ENCODE measurements around the gene SEL1L3.

The SEL1L3 gene

DNA sequence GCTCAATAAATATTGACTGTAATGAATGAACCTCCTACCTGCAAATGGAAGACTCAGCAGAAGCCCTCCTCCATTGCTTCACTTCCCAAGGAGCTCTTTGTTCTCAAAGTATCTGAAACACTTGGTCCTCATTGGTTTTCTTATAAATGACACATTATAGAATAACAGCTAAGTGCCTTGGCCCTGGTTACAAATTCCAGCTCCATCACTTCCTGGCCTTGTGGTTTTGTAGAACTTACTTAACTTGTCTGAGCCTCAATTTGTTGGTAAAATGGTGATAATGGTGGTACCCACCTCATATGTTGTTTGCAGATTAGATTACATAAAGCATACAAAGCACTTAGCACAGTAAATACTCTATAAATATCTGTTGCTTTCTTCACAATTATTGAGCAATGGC lies 26.0 kb upstream of the SEL1L3 start:
- no peak for TF ChIP-seq POLR2AphosphoS5 (IDR thresholded peaks at IDR 0.05; ENCODE audit: low read depth, low read length)
- no peak for TF ChIP-seq SIN3A (IDR thresholded peaks at IDR 0.05; ENCODE audit: borderline replicate concordance, insufficient read depth, low read length)
- no peak for TF ChIP-seq FOXP2 (optimal IDR thresholded peaks at IDR 0.05; ENCODE audit: borderline replicate concordance, extremely low read depth, extremely low read length, insufficient read depth)
- TF ChIP-seq REST (IDR thresholded peaks at IDR 0.05; ENCODE audit: insufficient read depth in 1 of 2, low read depth in 2 of 2, low read length in 2 of 2) = no peak
- TF ChIP-seq TAF1 (IDR thresholded peaks at IDR 0.05; ENCODE audit: borderline replicate concordance, insufficient read depth, low read length) = no peak

DNA sequence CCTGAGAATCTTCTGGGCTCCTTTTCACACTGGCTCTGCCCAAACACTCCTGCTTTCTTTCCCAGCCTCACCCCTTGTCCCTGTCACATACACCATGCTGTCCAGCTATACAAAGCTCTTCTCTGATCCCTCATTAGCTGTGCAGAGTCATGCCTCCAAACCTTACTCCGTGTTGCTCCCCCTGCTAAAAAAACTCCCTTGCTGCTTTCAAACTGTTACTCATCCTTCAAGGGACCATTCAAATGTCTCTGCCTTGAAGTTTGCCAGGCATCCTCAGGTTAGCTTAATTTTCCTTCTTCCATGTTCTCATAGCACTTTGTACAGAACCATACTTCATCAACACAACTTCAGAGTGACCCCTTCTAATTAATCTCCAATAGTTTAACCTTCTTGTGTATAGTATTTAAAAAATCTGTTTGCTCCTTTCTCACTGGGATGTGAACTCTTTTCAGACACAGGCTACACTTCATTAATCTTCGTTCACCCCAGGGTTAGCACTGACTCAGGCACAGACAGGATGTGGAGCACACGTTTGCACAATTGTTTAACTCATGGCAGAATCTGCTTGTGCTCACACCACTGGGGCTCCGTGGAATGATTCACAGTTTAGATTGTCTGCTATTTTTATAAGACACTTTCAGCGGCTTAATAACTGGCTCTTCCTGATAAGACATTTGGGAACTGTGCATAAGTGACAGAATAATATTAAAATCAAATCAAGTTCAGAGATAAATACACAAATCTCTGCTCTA lies 21.4 kb upstream of the SEL1L3 start:
- TF ChIP-seq TAF1 (IDR thresholded peaks at IDR 0.05; ENCODE audit: borderline replicate concordance, insufficient read depth, low read length) (no peak), REST (IDR thresholded peaks at IDR 0.05; ENCODE audit: insufficient read depth in 1 of 2, low read depth in 2 of 2, low read length in 2 of 2) (no peak), FOXP2 (optimal IDR thresholded peaks at IDR 0.05; ENCODE audit: borderline replicate concordance, extremely low read depth, extremely low read length, insufficient read depth) (no peak), POLR2AphosphoS5 (IDR thresholded peaks at IDR 0.05; ENCODE audit: low read depth, low read length) (no peak), SIN3A (IDR thresholded peaks at IDR 0.05; ENCODE audit: borderline replicate concordance, insufficient read depth, low read length) (no peak)

DNA sequence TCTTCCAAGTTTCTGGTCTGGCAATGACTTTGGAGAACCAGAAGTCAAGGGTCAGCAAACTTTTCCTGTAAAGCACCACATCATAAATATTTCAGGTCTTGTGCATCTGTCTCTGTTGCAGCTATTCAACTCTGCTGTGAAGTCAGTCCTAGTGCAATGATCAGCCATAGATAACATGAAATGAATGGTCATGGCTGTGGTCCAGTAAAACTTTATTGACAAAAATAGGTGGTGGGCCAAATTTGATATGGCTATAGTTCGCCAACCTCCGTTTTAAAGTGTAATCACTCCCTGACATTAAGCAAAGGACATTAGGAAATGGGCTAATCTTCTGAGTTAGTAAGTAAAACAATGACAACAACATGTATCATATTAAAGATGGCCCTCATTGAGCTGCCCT lies 20.8 kb upstream of the SEL1L3 start:
- TF ChIP-seq FOXP2 (optimal IDR thresholded peaks at IDR 0.05; ENCODE audit: borderline replicate concordance, extremely low read depth, extremely low read length, insufficient read depth) (no peak), SIN3A (IDR thresholded peaks at IDR 0.05; ENCODE audit: borderline replicate concordance, insufficient read depth, low read length) (no peak), REST (IDR thresholded peaks at IDR 0.05; ENCODE audit: insufficient read depth in 1 of 2, low read depth in 2 of 2, low read length in 2 of 2) (no peak), TAF1 (IDR thresholded peaks at IDR 0.05; ENCODE audit: borderline replicate concordance, insufficient read depth, low read length) (no peak), POLR2AphosphoS5 (IDR thresholded peaks at IDR 0.05; ENCODE audit: low read depth, low read length) (no peak)

DNA sequence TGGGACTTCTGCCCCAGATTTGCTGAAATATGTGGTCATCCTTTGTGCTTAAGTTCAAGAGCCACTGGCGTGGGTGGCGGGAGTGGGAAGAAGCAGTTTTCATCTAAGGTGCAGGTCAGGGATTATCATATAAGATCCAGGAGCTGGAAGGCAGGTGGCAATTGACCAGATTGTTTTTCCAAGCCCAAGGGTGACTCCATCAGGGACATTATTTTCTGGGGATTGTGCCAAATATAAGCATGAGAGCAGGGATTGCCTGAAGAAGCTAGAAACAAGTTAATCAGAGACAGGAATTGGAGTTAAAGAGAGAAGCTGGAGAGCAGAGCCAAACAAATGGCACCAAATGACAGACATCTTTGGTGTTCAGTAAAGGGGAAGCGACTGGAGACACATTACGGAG lies 19.4 kb upstream of the SEL1L3 start:
- TF ChIP-seq TAF1 (IDR thresholded peaks at IDR 0.05; ENCODE audit: borderline replicate concordance, insufficient read depth, low read length) = no peak
- no peak for TF ChIP-seq SIN3A (IDR thresholded peaks at IDR 0.05; ENCODE audit: borderline replicate concordance, insufficient read depth, low read length)
- no peak for TF ChIP-seq FOXP2 (optimal IDR thresholded peaks at IDR 0.05; ENCODE audit: borderline replicate concordance, extremely low read depth, extremely low read length, insufficient read depth)
- no peak for TF ChIP-seq REST (IDR thresholded peaks at IDR 0.05; ENCODE audit: insufficient read depth in 1 of 2, low read depth in 2 of 2, low read length in 2 of 2)
- no peak for TF ChIP-seq POLR2AphosphoS5 (IDR thresholded peaks at IDR 0.05; ENCODE audit: low read depth, low read length)

Measured in PFSK-1 (cell line).